Measurements from ENCODE around the gene CRISP1. TPM values are rescaled to one million over a fixed set of nuclear protein-coding genes. Genes with fewer than 3 reads are reported as not detected.

The CRISP1 gene
- total RNA-seq, 1 donor from 2014 or later: not detected

DNA sequence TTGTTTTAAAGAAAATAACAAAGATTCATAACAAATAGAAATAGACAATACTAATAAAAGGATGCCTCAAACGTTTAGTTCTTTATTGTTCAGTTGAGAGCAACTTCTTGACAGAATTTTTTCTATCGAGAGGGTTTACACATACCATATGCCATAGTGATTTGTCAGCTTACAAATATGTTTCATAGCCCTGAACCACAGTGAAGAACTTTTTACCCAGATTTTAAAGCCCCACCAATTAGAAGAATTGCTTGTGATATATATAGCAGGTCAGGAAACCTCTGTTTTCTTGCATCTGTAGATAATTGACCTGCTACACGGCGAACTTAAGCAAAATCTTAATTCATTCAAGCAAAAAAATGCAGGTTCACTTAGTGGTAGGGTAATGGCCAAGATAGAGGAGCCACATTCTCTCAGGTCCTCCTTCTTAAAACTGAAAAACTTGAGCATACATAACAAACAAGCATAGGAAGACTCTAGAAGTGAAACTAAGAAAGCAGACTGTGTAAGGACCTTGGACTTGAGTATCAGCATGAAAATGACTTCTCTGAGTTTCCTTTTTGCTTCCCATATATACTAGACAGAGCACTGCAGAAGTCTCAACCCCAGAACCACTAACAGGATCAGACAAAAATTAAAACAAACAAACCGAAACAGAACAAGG is 39.5 kb downstream of the CRISP1 start:
- no peak overlapping the region for H3K4me3 Mint-ChIP-seq (ENCODE audit: unreplicated experiment)
- TF ChIP-seq, protein P1, sequence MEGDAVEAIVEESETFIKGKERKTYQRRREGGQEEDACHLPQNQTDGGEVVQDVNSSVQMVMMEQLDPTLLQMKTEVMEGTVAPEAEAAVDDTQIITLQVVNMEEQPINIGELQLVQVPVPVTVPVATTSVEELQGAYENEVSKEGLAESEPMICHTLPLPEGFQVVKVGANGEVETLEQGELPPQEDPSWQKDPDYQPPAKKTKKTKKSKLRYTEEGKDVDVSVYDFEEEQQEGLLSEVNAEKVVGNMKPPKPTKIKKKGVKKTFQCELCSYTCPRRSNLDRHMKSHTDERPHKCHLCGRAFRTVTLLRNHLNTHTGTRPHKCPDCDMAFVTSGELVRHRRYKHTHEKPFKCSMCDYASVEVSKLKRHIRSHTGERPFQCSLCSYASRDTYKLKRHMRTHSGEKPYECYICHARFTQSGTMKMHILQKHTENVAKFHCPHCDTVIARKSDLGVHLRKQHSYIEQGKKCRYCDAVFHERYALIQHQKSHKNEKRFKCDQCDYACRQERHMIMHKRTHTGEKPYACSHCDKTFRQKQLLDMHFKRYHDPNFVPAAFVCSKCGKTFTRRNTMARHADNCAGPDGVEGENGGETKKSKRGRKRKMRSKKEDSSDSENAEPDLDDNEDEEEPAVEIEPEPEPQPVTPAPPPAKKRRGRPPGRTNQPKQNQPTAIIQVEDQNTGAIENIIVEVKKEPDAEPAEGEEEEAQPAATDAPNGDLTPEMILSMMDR (IDR thresholded peaks at IDR 0.05): no peak
- DNase-seq (ENCODE audit: low spot score): no peak
- H3K9me3 Mint-ChIP-seq (ENCODE audit: low read depth): no peaks in the 10 kb centered on the region
- no peaks in the 10 kb centered on the region for H3K4me1 Mint-ChIP-seq (ENCODE audit: low read depth)
- H3K27ac Mint-ChIP-seq (ENCODE audit: unreplicated experiment): no peak overlapping the region
- peaks cover 14% of the 10 kb centered on the region for H3K27me3 Mint-ChIP-seq (ENCODE audit: low read depth)
- H3K36me3 Mint-ChIP-seq (ENCODE audit: low read depth): no peaks in the 10 kb centered on the region

DNA sequence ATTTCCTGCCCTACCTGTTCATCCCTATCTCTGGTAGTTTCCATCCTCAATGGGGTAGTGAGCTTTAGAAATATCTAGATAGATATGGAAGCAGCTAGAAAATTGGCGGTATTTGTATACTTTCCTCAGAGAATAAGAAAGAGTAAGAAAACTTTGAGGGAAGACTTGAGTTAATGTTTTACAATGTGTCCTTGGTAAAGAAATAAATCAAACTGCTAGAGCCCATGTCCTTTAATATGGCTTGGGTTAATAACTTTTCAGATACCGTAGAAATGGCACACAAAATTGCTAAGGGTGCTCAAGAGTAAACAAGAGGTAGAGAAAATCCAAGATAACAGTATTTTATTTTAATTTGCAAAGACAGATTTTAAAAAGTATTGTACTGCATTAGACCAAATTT is 51.2 kb downstream of the CRISP1 start:
- Mint-ChIP-seq H3K36me3 (ENCODE audit: low read depth) (no peaks in the 10 kb centered on the region), H3K27ac (ENCODE audit: unreplicated experiment) (no peak overlapping the region), H3K9me3 (ENCODE audit: low read depth) (peaks cover 5% of the 10 kb centered on the region), H3K4me1 (ENCODE audit: low read depth) (no peaks in the 10 kb centered on the region), H3K4me3 (ENCODE audit: unreplicated experiment) (no peak overlapping the region), H3K27me3 (ENCODE audit: low read depth) (no peaks in the 10 kb centered on the region)
- TF ChIP-seq, protein P1 (IDR thresholded peaks at IDR 0.05): no peak
- no peak for DNase-seq (ENCODE audit: low spot score)

DNA sequence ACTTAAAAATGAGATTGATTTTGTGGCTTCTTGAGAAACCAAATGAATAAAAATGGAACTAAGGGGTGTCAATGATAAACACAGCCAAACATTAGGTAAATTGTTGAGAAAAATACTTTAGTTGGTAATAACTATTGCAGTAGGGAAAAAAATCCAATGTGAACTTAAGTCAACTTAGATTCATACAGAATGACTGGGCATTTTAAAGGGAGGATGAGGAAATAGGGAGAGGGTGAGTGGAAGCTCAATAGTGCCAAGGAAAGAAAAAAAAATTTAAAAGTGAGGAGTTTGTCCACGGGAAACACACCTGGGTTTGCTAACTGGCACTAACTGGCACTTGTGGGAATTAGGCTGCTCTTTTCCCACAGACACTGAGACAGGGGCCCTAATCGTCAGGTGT is 53.1 kb downstream of the CRISP1 start:
- Mint-ChIP-seq H3K36me3 (ENCODE audit: low read depth) (no peaks in the 10 kb centered on the region), H3K27me3 (ENCODE audit: low read depth) (no peaks in the 10 kb centered on the region), H3K4me3 (ENCODE audit: unreplicated experiment) (no peak overlapping the region), H3K9me3 (ENCODE audit: low read depth) (peaks cover 20% of the 10 kb centered on the region), H3K4me1 (ENCODE audit: low read depth) (no peaks in the 10 kb centered on the region), H3K27ac (ENCODE audit: unreplicated experiment) (no peak overlapping the region)
- no peak for DNase-seq (ENCODE audit: low spot score)
- TF ChIP-seq, protein P1 (IDR thresholded peaks at IDR 0.05): no peak

DNA sequence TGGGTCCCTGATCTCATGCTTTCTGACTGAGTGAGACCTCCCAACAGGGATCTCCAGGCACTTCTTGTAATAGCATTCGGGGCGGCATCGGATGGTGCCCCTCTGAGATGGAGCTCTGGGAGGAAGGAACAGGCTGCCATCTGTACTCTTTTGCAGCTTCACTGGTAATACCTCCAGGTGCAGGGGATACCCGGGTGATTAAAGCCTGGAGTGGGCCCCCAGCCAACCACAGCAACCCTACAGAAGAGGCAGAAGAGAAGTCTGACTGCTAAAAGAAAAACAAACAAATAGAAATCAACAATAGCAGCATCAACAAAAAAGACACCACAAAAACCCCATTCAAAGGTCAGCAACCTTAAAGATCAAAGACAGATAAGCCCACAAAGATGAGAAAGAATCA is 60.2 kb downstream of the CRISP1 start:
- no peaks in the 10 kb centered on the region for H3K36me3 Mint-ChIP-seq (ENCODE audit: low read depth)
- H3K4me1 Mint-ChIP-seq (ENCODE audit: low read depth): no peaks in the 10 kb centered on the region
- DNase-seq (ENCODE audit: low spot score): no peak
- TF ChIP-seq, protein P1 (IDR thresholded peaks at IDR 0.05): no peak
- H3K9me3 Mint-ChIP-seq (ENCODE audit: low read depth): peaks cover 22% of the 10 kb centered on the region
- H3K27me3 Mint-ChIP-seq (ENCODE audit: low read depth): no peaks in the 10 kb centered on the region
- H3K27ac Mint-ChIP-seq (ENCODE audit: unreplicated experiment): no peak overlapping the region
- H3K4me3 Mint-ChIP-seq (ENCODE audit: unreplicated experiment): no peak overlapping the region

DNA sequence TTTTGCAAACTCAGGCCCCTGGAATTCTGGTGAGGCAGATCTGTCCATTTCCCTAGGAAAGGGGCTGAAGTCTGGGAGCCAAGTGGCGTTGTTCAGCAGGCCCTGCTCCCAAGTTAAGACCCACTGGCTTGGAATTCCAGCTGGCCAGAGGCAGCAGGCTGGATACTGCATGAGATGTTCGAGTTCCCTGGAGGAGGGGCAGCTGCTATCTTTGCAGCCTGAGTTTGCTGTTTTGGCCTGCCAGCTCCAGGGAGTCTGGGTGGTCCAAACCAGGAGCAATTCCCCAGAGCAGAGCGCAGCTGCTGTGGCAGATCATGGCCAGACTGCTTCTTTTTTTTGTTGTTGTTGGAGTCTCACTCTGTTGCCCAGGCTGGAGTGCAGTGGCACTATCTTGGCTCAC is 61.1 kb downstream of the CRISP1 start:
- Mint-ChIP-seq H3K9me3 (ENCODE audit: low read depth) (peaks cover 17% of the 10 kb centered on the region), H3K27me3 (ENCODE audit: low read depth) (no peaks in the 10 kb centered on the region), H3K36me3 (ENCODE audit: low read depth) (no peaks in the 10 kb centered on the region), H3K4me3 (ENCODE audit: unreplicated experiment) (no peak overlapping the region), H3K4me1 (ENCODE audit: low read depth) (no peaks in the 10 kb centered on the region), H3K27ac (ENCODE audit: unreplicated experiment) (no peak overlapping the region)
- TF ChIP-seq, protein P1 (IDR thresholded peaks at IDR 0.05): no peak
- no peak for DNase-seq (ENCODE audit: low spot score)

Measured in chondrocyte (in vitro differentiated cells).